GM23338 (cell line): ENCODE results near the gene MAPK13. TPM values are rescaled to one million over a fixed set of nuclear protein-coding genes. Genes with fewer than 3 reads are reported as not detected.

Source experiments
- ATAC-seq: fragments of 200-7000 bp; cut with Tn5 transposase; 3 replicates; pipeline ENCODE4 v1.9.1; 2020
- DNase-seq: peaks from one replicate; pipeline ENCODE4 v3.0.0-alpha.2; 2015; ENCODE audit warnings: low spot score
- H2AFZ ChIP-seq: fragments of 200-600 bp; sonication (generic); 2 replicates; pipeline ENCODE4 v1.8.0; 2016; ENCODE audit warnings: antibody characterized with exemption, mild to moderate bottlenecking, moderate library complexity
- H3F3A ChIP-seq: fragments of 200-600 bp; sonication (generic); replicated peaks from 2 replicates; pipeline ENCODE4 v1.8.0; 2017; ENCODE audit warnings: antibody characterized with exemption, mixed run types, low read depth
- H3K27ac ChIP-seq: fragments of 200-600 bp; sonication (generic); 2 replicates; pipeline ENCODE4 v1.6.1; 2016; ENCODE audit warnings: low read depth
- H3K27me3 ChIP-seq: fragments of 200-600 bp; sonication (generic); 2 replicates; pipeline ENCODE4 v1.8.0; 2016; ENCODE audit warnings: mild to moderate bottlenecking, mixed run types, moderate library complexity; ENCODE audit not compliant: insufficient read depth
- H3K36me3 ChIP-seq: fragments of 200-600 bp; sonication (generic); 2 replicates; pipeline ENCODE4 v1.8.0; 2016; ENCODE audit warnings: mild to moderate bottlenecking; ENCODE audit not compliant: insufficient read depth
- H3K4me1 ChIP-seq: fragments of 200-600 bp; sonication (generic); 2 replicates; pipeline ENCODE4 v1.8.0; 2016; ENCODE audit warnings: mild to moderate bottlenecking, moderate library complexity; ENCODE audit not compliant: insufficient read depth
- H3K4me2 ChIP-seq: fragments of 200-600 bp; sonication (generic); 2 replicates; pipeline ENCODE4 v1.7.1; 2017; ENCODE audit warnings: mixed run types
- H3K4me3 ChIP-seq: fragments of 200-600 bp; sonication (generic); 2 replicates; pipeline ENCODE4 v1.6.1; 2016; ENCODE audit warnings: mixed run types
- H3K79me2 ChIP-seq: fragments of 200-600 bp; sonication (generic); replicated peaks from 2 replicates; pipeline ENCODE4 v1.8.0; 2017; ENCODE audit warnings: mild to moderate bottlenecking; ENCODE audit not compliant: insufficient read depth
- H3K9me2 ChIP-seq: fragments of 200-600 bp; sonication (generic); 2 replicates; pipeline ENCODE4 v1.8.0; 2017; ENCODE audit not compliant: insufficient read depth
- H4K20me1 ChIP-seq: fragments of 200-600 bp; sonication (generic); replicated peaks from 2 replicates; pipeline ENCODE4 v1.8.0; 2017; ENCODE audit warnings: mild to moderate bottlenecking; ENCODE audit not compliant: insufficient read depth
- H3K27ac Mint-ChIP-seq: 2 replicates; pipeline ENCODE4 v1.8.0; 2020; ENCODE audit warnings: inconsistent platforms, mild to moderate bottlenecking, moderate library complexity, mixed read lengths
- H3K27me3 Mint-ChIP-seq: 3 replicates; pipeline ENCODE4 v1.8.0; 2022; ENCODE audit warnings: low read depth, mild to moderate bottlenecking, moderate library complexity, mixed read lengths, inconsistent platforms; ENCODE audit not compliant: insufficient read depth, poor library complexity
- H3K36me3 Mint-ChIP-seq: 3 replicates; pipeline ENCODE4 v1.8.0; 2021; ENCODE audit warnings: low read depth, mild to moderate bottlenecking, inconsistent platforms, moderate library complexity, mixed read lengths
- H3K4me1 Mint-ChIP-seq: 3 replicates; pipeline ENCODE4 v1.8.0; 2020; ENCODE audit warnings: mild to moderate bottlenecking, inconsistent platforms, mixed read lengths
- H3K4me3 Mint-ChIP-seq: 3 replicates; pipeline ENCODE4 v1.8.0; 2021; ENCODE audit warnings: moderate library complexity, mild to moderate bottlenecking, inconsistent platforms, mixed read lengths
- H3K9me3 Mint-ChIP-seq: 3 replicates; pipeline ENCODE4 v1.8.0; 2020; ENCODE audit warnings: moderate library complexity, mild to moderate bottlenecking, inconsistent platforms, mixed read lengths
- CREB1 ChIP-seq: fragments of 250-450 bp; sonication (Bioruptor Pico); IDR thresholded peaks from 2 replicates; pipeline ENCODE4 v1.5.0; 2020; ENCODE audit warnings: low read depth, mild to moderate bottlenecking, moderate library complexity
- CTCF ChIP-seq, 2 experiments: fragments of 200-600 bp in 1 of 2; sonication (generic) in 1 of 2; conservative IDR thresholded peaks; 2 replicates each; pipeline versions ENCODE4 v1.5.1 to v1.6.1; 2016 to 2017; ENCODE audit warnings: antibody characterized with exemption in 2 of 2, low read depth in 2 of 2, mild to moderate bottlenecking in 2 of 2, moderate library complexity in 1 of 2
- ETS1 ChIP-seq: IDR thresholded peaks from 2 replicates; pipeline ENCODE4 v1.6.1; 2016; ENCODE audit warnings: antibody characterized with exemption
- EZH2 ChIP-seq: fragments of 200-600 bp; sonication (generic); IDR thresholded peaks from one replicate; pipeline ENCODE4 v1.8.0; 2017; ENCODE audit warnings: antibody characterized with exemption, mild to moderate bottlenecking, low read depth; ENCODE audit not compliant: unreplicated experiment
- EZH2phosphoT487 ChIP-seq: fragments of 200-600 bp; sonication (generic); IDR thresholded peaks from one replicate; pipeline ENCODE4 v1.8.1; 2018; ENCODE audit warnings: antibody characterized with exemption; ENCODE audit not compliant: unreplicated experiment
- JUNB ChIP-seq: IDR thresholded peaks from one replicate; pipeline ENCODE4 v1.6.1; 2016; ENCODE audit warnings: antibody characterized with exemption; ENCODE audit not compliant: unreplicated experiment
- NANOG ChIP-seq: IDR thresholded peaks from 2 replicates; pipeline ENCODE4 v1.6.1; 2016; ENCODE audit warnings: antibody characterized with exemption, borderline replicate concordance
- POLR2AphosphoS5 ChIP-seq: IDR thresholded peaks from 2 replicates; pipeline ENCODE4 v1.6.1; 2016; ENCODE audit warnings: antibody characterized with exemption, low read depth
- REST ChIP-seq: IDR thresholded peaks from one replicate; pipeline ENCODE4 v1.6.1; 2018; ENCODE audit warnings: antibody characterized with exemption; ENCODE audit not compliant: unreplicated experiment
- STAT1 ChIP-seq: IDR thresholded peaks from one replicate; pipeline ENCODE4 v1.6.1; 2016; ENCODE audit warnings: antibody characterized with exemption; ENCODE audit not compliant: unreplicated experiment
- ZNF114 ChIP-seq: fragments of 250-450 bp; sonication (Bioruptor Pico); IDR thresholded peaks from 2 replicates; pipeline ENCODE4 v1.5.0; 2020; ENCODE audit warnings: mild to moderate bottlenecking, moderate library complexity
- ZNF331 ChIP-seq: fragments of 250-450 bp; sonication (Bioruptor Pico); IDR thresholded peaks from 2 replicates; pipeline ENCODE4 v1.5.0; 2020; ENCODE audit warnings: low read depth, mild to moderate bottlenecking, moderate library complexity
- polyA plus RNA-seq: library from polyadenylated mRNA; unstranded; fragments of >200 nt; fragmentation: Nextera tagmentation; extraction: Ambion mirVana; gene quantifications from 2 replicates; pipeline ENCODE4 v1.2.1, GENCODE V29; 2016
- total RNA-seq: library from RNA; depleted of rRNA; stranded (reverse); fragments of >200 nt; shearing (Covaris generic); gene quantifications from 2 replicates; pipeline ENCODE4 v1.2.3, GENCODE V29; 2014

The MAPK13 gene
- total and polyA plus RNA-seq, 2 experiments from 2014 or later = 6.3 to 12.3 TPM

- no peaks in the 10 kb centered on the region for H3K36me3 ChIP-seq
- no peak overlapping the region for H3K27ac ChIP-seq
- Mint-ChIP-seq H3K27me3 (peaks cover 1% of the 10 kb centered on the region), H3K9me3 (peaks cover 20% of the 10 kb centered on the region), H3K27ac (no peak overlapping the region), H3K4me1 (no peaks in the 10 kb centered on the region), H3K36me3 (peaks cover 15% of the 10 kb centered on the region; the same call in 2 of the 3 replicates), H3K4me3 (no peak overlapping the region)
- no peaks in the 10 kb centered on the region for H3K79me2 ChIP-seq
- H3K27me3 ChIP-seq = no peaks in the 10 kb centered on the region
- TF ChIP-seq POLR2AphosphoS5 (no peak), NANOG (no peak), CREB1 (CRISPR knock-in tag) (no peak), CTCF (conservative IDR thresholded peaks at IDR 0.05; ENCODE audit: low read depth in 2 of 2) (no peak), ZNF114 (CRISPR knock-in tag) (no peak), JUNB (no peak)
- H4K20me1 ChIP-seq = no peaks in the 10 kb centered on the region
- H2AFZ ChIP-seq = no peak overlapping the region
- H3K9me2 ChIP-seq = no peaks in the 10 kb centered on the region
- no peak overlapping the region for H3K4me3 ChIP-seq
- ATAC-seq (no peak), DNase-seq (no peak)
- H3K4me1 ChIP-seq = no peaks in the 10 kb centered on the region
- H3K4me2 ChIP-seq = no peak overlapping the region
- no peaks in the 10 kb centered on the region for H3F3A ChIP-seq
Measured at GRCh38 chr6:36180126-36180525, 49.8 kb downstream of the MAPK13 start.

GRCh38 chr6:36184311-36184710 is 54.0 kb downstream of the MAPK13 start:
- no peak overlapping the region for H3K4me2 ChIP-seq
- no peaks in the 10 kb centered on the region for H3F3A ChIP-seq
- no peak overlapping the region for H3K27ac Mint-ChIP-seq
- H2AFZ ChIP-seq = no peak overlapping the region
- no peaks in the 10 kb centered on the region for H3K9me2 ChIP-seq
- no peak overlapping the region for H3K27ac ChIP-seq
- no peaks in the 10 kb centered on the region for H3K4me1 Mint-ChIP-seq
- H3K4me3 Mint-ChIP-seq = no peak overlapping the region
- H4K20me1 ChIP-seq = no peaks in the 10 kb centered on the region
- H3K4me3 ChIP-seq = no peak overlapping the region
- no peak for DNase-seq
- no peaks in the 10 kb centered on the region for H3K36me3 ChIP-seq
- H3K9me3 Mint-ChIP-seq = no peaks in the 10 kb centered on the region
- no peaks in the 10 kb centered on the region for H3K27me3 ChIP-seq
- H3K36me3 Mint-ChIP-seq = no peaks in the 10 kb centered on the region
- TF ChIP-seq CTCF (conservative IDR thresholded peaks at IDR 0.05; ENCODE audit: low read depth in 2 of 2) (no peak), POLR2AphosphoS5 (no peak), EZH2phosphoT487 (no peak), STAT1 (no peak), ZNF114 (CRISPR knock-in tag) (no peak), REST (no peak), ETS1 (no peak), EZH2 (no peak), ZNF331 (no peak)
- no peaks in the 10 kb centered on the region for H3K27me3 Mint-ChIP-seq
- H3K4me1 ChIP-seq = no peaks in the 10 kb centered on the region
- ATAC-seq = no peak
- H3K79me2 ChIP-seq = no peaks in the 10 kb centered on the region
